ENCODE measurements around the gene ASB14. TPM values are rescaled to one million over a fixed set of nuclear protein-coding genes. Genes with fewer than 3 reads are reported as not detected.
A peak's percentile ranks its signal among the peaks of the same experiment; 100 is the strongest.

Gene ASB14
- total RNA-seq, 3 donors from 2014 or later = not detected

DNA sequence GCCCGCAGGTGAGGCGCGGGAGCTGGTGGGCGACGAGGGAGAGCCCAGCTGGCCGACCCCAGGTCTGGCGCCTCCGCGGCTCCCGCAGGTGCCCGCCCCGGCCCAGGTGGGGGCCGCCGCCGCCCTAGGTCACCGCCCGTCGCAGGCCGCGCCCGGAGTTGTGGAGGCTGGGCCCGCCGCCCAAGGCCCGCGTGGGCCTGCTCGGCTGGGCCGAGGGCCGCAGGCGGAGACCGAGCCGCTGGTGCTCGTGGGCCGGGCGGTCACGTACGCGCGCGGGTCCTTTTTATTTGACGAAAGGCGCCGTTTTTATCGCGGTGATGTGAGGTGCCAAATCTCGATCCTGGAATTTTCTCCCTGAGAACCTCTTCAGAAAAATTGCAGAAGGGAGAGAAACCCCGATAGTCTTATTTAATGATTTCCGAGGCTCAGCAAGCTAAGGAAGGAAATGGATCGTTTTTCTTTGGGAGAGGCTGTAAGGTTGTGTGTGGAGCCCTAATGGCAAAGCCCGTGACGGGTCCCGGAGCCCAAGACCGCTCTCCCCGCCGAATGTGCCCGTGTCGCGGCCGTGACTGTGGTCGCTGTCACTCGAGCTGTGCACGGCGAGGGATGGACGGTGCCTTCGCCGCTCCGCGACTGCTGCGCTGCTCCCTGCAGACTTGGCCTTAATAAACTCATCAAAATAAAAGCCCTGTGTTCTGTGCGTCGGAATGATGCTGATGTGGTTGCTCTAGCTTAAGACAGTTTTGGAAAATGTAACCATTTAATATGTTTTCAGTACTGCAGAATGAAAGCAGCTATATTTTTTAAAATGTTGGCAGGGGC is 64.3 kb downstream of the ASB14 start:
- intact Hi-C loops (cut with DNase I, micrococcal nuclease) = no loop called here
- TF ChIP-seq CTCF (IDR thresholded peaks at IDR 0.05) = no peak
- H3K9me3 ChIP-seq = no peaks in the 10 kb centered on the region
- H3K4me3 ChIP-seq = peak overlapping the region; percentile 54
- peaks cover 14% of the 10 kb centered on the region for H3K4me1 ChIP-seq (ENCODE audit: low read depth)
- DNase-seq = peak; percentile 57 to 76 (median 63)
- peak; percentile 78 for ATAC-seq
- no peaks in the 10 kb centered on the region for H3K36me3 ChIP-seq (ENCODE audit: low read depth)

- intact Hi-C loops (cut with DNase I, micrococcal nuclease) = no loop called here
- H3K4me1 ChIP-seq (ENCODE audit: low read depth) = peaks cover 14% of the 10 kb centered on the region
Observed at GRCh38 chr3:57227204-57227929, 65.1 kb downstream of the ASB14 start, which contains the start of gene APPL1. Gene APPL1, plus strand, starts transcription at chr3:57227729. Its CDS starts 155 bp downstream, at chr3:57227884.

DNA sequence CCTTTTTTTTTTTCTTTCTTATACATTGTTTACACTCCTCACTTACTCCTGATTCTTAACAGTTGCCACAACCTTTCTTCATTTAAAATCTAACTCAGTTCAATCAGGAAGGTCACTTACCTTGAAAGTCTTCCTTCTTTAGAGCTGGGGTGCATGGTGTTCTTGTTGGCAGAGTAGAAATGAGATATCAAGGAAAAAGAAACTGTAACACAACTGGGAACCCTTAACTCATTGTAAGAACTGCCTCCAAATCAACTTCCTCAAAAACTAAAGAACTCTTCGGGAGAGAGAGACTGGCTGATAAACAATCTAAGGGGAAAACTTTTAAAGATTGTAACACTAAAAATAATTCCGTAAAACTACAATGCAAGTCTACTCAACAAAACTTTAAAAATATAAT is 66.3 kb downstream of the ASB14 start:
- Histone ChIP-seq H3K4me3 (no peak overlapping the region), H3K36me3 (ENCODE audit: low read depth) (no peaks in the 10 kb centered on the region), H3K9me3 (no peaks in the 10 kb centered on the region), H3K4me1 (ENCODE audit: low read depth) (peaks cover 14% of the 10 kb centered on the region)
- DNase-seq (no peak), ATAC-seq (no peak)
- intact Hi-C loops (cut with DNase I, micrococcal nuclease) = no loop called here
- TF ChIP-seq CTCF (IDR thresholded peaks at IDR 0.05) = no peak

More at GRCh38 chr3:57227204-57227929, 65.1 kb downstream of the ASB14 start, which contains the start of gene APPL1:
- H3K4me3 ChIP-seq = peak within 1 kb of the TSS; percentile 54
- no peak for TF ChIP-seq CTCF (IDR thresholded peaks at IDR 0.05)
- DNase-seq = peak; percentile 92 to 97 (median 94)
- ATAC-seq = peak; percentile 96
- no peaks in the 10 kb centered on the region for H3K36me3 ChIP-seq (ENCODE audit: low read depth)
- H3K9me3 ChIP-seq = no peaks in the 10 kb centered on the region

GRCh38 chr3:57224856-57225255 is 67.6 kb downstream of the ASB14 start:
- intact Hi-C loops (cut with DNase I, micrococcal nuclease) = no loop called here

GRCh38 chr3:57221883-57222282 is 70.6 kb downstream of the ASB14 start:
- H3K9me3 ChIP-seq = no peaks in the 10 kb centered on the region
- intact Hi-C loops (cut with DNase I, micrococcal nuclease) = no loop called here
- ATAC-seq (no peak), DNase-seq (no peak)
- H3K4me1 ChIP-seq (ENCODE audit: low read depth) = no peaks in the 10 kb centered on the region
- no peak for TF ChIP-seq CTCF (IDR thresholded peaks at IDR 0.05)
- no peaks in the 10 kb centered on the region for H3K36me3 ChIP-seq (ENCODE audit: low read depth)
- H3K4me3 ChIP-seq = no peak overlapping the region

More at GRCh38 chr3:57224856-57225255, 67.6 kb downstream of the ASB14 start:
- DNase-seq (no peak), ATAC-seq (no peak)
- Histone ChIP-seq H3K9me3 (no peaks in the 10 kb centered on the region), H3K36me3 (ENCODE audit: low read depth) (no peaks in the 10 kb centered on the region), H3K4me3 (no peak overlapping the region), H3K4me1 (ENCODE audit: low read depth) (peaks cover 12% of the 10 kb centered on the region)
- TF ChIP-seq CTCF (IDR thresholded peaks at IDR 0.05) = no peak

Other genes with a start within 250 kb of the ASB14 start
- gene SPATA12, start 232.0 kb downstream of the ASB14 start, total RNA-seq = under 1 TPM in 1 of 3 donors, not detected in 2; 0.14 TPM
- gene IL17RD, start 127.3 kb downstream of the ASB14 start, total RNA-seq = 10 to 100 TPM in 1 of 3 donors, 1 to 10 TPM in 2; 1.2 to 14.8 (median 1.4) TPM
- under 1 TPM in 1 of 3 donors, not detected in 2; 0.58 TPM for gene HESX1, start 92.7 kb downstream of the ASB14 start, total RNA-seq
- 10 to 100 TPM; 26.3 to 47.0 (median 33.9) TPM for gene APPL1, start 65.0 kb downstream of the ASB14 start, total RNA-seq

Data from mucosa of descending colon (tissue), 3 donors.